ENCODE results near the gene DBX1.

The DBX1 gene

DNA sequence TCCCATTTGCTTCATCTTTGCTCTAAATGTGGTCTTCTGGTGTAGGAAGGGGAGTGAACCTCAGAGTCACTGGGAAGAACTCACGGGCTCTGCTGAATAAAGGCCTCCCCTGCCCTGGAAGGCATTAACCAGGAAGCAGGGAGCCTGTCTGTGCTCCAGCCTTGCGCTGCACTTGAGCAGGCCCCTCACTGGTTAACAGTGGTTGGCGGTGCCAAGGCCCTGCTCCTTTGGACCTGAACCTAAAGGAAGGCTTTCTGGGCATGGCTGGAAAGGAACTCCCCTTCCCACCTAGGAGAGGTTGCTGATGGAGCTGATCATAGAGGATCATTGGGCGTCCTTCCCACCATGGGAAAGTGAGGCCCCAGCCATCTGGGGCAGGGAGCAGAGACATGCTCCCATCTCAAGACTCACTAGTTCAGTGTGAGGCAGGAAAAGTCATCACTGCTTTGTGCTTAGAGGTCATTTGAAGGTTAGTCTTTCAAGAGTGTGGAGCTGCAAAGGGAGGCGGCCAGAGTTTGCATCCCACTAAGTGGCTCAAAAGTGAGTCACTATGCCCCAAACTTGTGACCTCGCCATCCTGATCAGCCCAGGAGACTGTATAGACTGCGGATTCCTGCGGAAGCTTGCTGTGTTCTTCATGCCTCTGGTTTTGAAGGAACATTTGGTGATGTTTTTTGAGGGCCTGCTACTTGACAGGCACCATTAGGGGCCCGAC lies 50.4 kb downstream of the DBX1 start:
- Histone ChIP-seq H3K18ac (ENCODE audit: low read length) (no peak overlapping the region), H2AK5ac (ENCODE audit: low read length) (peak overlapping the region; percentile 21), H3K4me1 (ENCODE audit: control insufficient read depth in 1 of 2, insufficient read depth in 2 of 2, low read length in 2 of 2) (peaks cover 14 to 29% of the 10 kb centered on the region in 2 experiments), H4K91ac (ENCODE audit: low read depth, low read length) (peak overlapping the region; percentile 51), H3K27me3 (ENCODE audit: insufficient read depth, low read length) (no peaks in the 10 kb centered on the region), H3K14ac (ENCODE audit: low read length) (peak overlapping the region; percentile 3), H3K79me1 (ENCODE audit: low read length) (peaks cover 14% of the 10 kb centered on the region), H4K12ac (ENCODE audit: low read depth, low read length) (no peak overlapping the region), H2BK12ac (ENCODE audit: low read length) (peak overlapping the region; percentile 12), H3K9ac (ENCODE audit: low read length) (no peak overlapping the region), H3K4ac (ENCODE audit: low read depth, low read length) (no peak overlapping the region), H3K36me3 (ENCODE audit: control insufficient read depth in 1 of 2, insufficient read depth in 2 of 2, low read length in 2 of 2) (peaks cover 28 to 46% of the 10 kb centered on the region in 2 experiments), H3K4me2 (ENCODE audit: low read length) (no peak overlapping the region), H2BK120ac (ENCODE audit: insufficient read depth, low read length, poor library complexity) (peak overlapping the region; percentile 8), H2BK5ac (ENCODE audit: low read depth, low read length, poor library complexity) (peak overlapping the region; percentile 3), H3K9me3 (ENCODE audit: insufficient read depth, low read depth, low read length) (no peaks in the 10 kb centered on the region), H3K4me3 (ENCODE audit: low read depth, low read length) (no peak overlapping the region), H2AFZ (ENCODE audit: insufficient read depth, low read length, poor library complexity) (no peak overlapping the region), H4K8ac (ENCODE audit: low read depth, low read length) (no peak overlapping the region), H3K27ac (ENCODE audit: low read depth, low read length) (peak overlapping the region; percentile 53), H3K79me2 (ENCODE audit: control insufficient read depth, insufficient read depth, low read length, poor library complexity) (no peaks in the 10 kb centered on the region), H3K23ac (ENCODE audit: low read length) (no peak overlapping the region)
- WGBS (ENCODE audit: extremely low coverage, insufficient coverage, insufficient read length): no CpG with 5 or more reads among the region's 9 CpGs
- DNase-seq: no peak
